Measurements from ENCODE around the gene BHLHE40. TPM values are rescaled to one million over a fixed set of nuclear protein-coding genes. Genes with fewer than 3 reads are reported as not detected.

The BHLHE40 gene
- polyA plus RNA-seq, 1 donor from 2014 or later: not detected

DNA sequence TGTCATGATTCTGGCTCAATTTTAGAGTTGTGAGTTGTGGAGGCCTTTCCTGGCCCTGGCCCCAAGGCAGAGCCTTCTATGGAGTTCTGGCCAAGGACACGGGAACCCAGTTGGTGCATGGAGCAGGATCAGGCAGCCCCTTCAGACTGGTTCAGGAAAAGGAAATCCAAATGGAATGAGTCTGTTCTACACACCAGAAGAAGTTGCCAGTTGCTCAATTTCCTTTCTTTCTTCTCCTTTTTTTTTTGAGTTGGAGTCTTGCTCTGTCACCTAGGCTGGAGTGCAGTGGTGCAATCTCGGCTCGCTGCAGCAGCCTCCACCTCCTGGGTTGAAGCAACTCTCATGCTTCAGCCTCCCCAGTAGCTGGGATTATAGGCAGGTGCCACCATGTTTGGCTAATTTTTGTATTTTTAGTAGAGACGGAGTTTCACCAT, 28.9 kb upstream of the BHLHE40 start:
- Histone ChIP-seq H3F3A (ENCODE audit: insufficient read depth, low read length, poor library complexity, severe bottlenecking) (no peaks in the 10 kb centered on the region), H3K9me2 (ENCODE audit: insufficient read depth, low read length) (no peaks in the 10 kb centered on the region), H3K36me3 (ENCODE audit: insufficient read depth, low read length) (no peaks in the 10 kb centered on the region), H2AFZ (ENCODE audit: low read depth, low read length) (no peak overlapping the region), H4K20me1 (ENCODE audit: insufficient read depth) (no peaks in the 10 kb centered on the region), H3K79me2 (replicated peaks; ENCODE audit: insufficient read depth, low read length) (no peaks in the 10 kb centered on the region), H3K4me2 (ENCODE audit: low read length) (no peak overlapping the region), H3K27ac (ENCODE audit: low read length) (no peak overlapping the region), H3K27me3 (ENCODE audit: insufficient read depth, low read depth, low read length) (no peaks in the 10 kb centered on the region), H3K9me3 (ENCODE audit: low read length) (no peaks in the 10 kb centered on the region), H3K4me3 (ENCODE audit: low read length) (no peak overlapping the region), H3K9ac (ENCODE audit: low read length) (no peak overlapping the region)
- TF ChIP-seq, protein P1, sequence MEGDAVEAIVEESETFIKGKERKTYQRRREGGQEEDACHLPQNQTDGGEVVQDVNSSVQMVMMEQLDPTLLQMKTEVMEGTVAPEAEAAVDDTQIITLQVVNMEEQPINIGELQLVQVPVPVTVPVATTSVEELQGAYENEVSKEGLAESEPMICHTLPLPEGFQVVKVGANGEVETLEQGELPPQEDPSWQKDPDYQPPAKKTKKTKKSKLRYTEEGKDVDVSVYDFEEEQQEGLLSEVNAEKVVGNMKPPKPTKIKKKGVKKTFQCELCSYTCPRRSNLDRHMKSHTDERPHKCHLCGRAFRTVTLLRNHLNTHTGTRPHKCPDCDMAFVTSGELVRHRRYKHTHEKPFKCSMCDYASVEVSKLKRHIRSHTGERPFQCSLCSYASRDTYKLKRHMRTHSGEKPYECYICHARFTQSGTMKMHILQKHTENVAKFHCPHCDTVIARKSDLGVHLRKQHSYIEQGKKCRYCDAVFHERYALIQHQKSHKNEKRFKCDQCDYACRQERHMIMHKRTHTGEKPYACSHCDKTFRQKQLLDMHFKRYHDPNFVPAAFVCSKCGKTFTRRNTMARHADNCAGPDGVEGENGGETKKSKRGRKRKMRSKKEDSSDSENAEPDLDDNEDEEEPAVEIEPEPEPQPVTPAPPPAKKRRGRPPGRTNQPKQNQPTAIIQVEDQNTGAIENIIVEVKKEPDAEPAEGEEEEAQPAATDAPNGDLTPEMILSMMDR (IDR thresholded peaks at IDR 0.05; ENCODE audit: poor library complexity, severe bottlenecking): no peak
- TF ChIP-seq EP300 (conservative IDR thresholded peaks at IDR 0.05; ENCODE audit: poor library complexity, severe bottlenecking) (no peak), MXI1 (conservative IDR thresholded peaks at IDR 0.05; ENCODE audit: poor library complexity, severe bottlenecking) (no peak), POLR2AphosphoS5 (IDR thresholded peaks at IDR 0.05) (no peak), TAF1 (IDR thresholded peaks at IDR 0.05; ENCODE audit: low read depth) (no peak), SMC3 (conservative IDR thresholded peaks at IDR 0.05; ENCODE audit: poor library complexity) (no peak), RAD21 (conservative IDR thresholded peaks at IDR 0.05) (no peak), EZH2 (IDR thresholded peaks at IDR 0.05; ENCODE audit: borderline replicate concordance, insufficient read depth, low read length, poor library complexity, severe bottlenecking) (no peak)
- TF ChIP-seq, protein P2, sequence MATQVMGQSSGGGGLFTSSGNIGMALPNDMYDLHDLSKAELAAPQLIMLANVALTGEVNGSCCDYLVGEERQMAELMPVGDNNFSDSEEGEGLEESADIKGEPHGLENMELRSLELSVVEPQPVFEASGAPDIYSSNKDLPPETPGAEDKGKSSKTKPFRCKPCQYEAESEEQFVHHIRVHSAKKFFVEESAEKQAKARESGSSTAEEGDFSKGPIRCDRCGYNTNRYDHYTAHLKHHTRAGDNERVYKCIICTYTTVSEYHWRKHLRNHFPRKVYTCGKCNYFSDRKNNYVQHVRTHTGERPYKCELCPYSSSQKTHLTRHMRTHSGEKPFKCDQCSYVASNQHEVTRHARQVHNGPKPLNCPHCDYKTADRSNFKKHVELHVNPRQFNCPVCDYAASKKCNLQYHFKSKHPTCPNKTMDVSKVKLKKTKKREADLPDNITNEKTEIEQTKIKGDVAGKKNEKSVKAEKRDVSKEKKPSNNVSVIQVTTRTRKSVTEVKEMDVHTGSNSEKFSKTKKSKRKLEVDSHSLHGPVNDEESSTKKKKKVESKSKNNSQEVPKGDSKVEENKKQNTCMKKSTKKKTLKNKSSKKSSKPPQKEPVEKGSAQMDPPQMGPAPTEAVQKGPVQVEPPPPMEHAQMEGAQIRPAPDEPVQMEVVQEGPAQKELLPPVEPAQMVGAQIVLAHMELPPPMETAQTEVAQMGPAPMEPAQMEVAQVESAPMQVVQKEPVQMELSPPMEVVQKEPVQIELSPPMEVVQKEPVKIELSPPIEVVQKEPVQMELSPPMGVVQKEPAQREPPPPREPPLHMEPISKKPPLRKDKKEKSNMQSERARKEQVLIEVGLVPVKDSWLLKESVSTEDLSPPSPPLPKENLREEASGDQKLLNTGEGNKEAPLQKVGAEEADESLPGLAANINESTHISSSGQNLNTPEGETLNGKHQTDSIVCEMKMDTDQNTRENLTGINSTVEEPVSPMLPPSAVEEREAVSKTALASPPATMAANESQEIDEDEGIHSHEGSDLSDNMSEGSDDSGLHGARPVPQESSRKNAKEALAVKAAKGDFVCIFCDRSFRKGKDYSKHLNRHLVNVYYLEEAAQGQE (IDR thresholded peaks at IDR 0.05; ENCODE audit: borderline replicate concordance): no peak

DNA sequence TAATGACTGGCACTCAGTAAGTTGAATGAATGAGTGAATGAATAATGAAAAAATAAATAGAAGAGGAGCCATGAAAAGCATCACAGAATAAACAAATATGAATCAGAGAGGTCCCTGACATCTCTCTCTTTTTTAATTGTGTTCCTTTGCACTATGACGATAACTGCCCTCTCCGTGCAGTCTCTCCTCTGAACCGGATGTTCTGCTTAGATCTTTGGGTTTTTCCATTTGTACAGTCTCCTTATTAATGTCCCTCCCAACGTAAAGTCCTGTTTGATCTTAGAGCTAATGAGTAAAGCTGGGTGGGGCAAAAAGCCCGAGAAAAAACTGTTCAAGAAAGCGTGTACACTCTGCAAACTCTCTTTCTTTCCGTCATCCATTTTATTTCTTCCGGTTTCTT, 28.3 kb upstream of the BHLHE40 start:
- no peaks in the 10 kb centered on the region for H4K20me1 ChIP-seq (ENCODE audit: insufficient read depth)
- H3K27me3 ChIP-seq (ENCODE audit: insufficient read depth, low read depth, low read length): no peaks in the 10 kb centered on the region
- H3K4me3 ChIP-seq (ENCODE audit: low read length): no peak overlapping the region
- H3K9me2 ChIP-seq (ENCODE audit: insufficient read depth, low read length): no peaks in the 10 kb centered on the region
- no peak overlapping the region for H3K27ac ChIP-seq (ENCODE audit: low read length)
- no peak overlapping the region for H3K9ac ChIP-seq (ENCODE audit: low read length)
- H3K36me3 ChIP-seq (ENCODE audit: insufficient read depth, low read length): no peaks in the 10 kb centered on the region
- no peak overlapping the region for H3K4me2 ChIP-seq (ENCODE audit: low read length)
- TF ChIP-seq POLR2AphosphoS5 (IDR thresholded peaks at IDR 0.05) (no peak), RAD21 (conservative IDR thresholded peaks at IDR 0.05) (no peak), EZH2 (IDR thresholded peaks at IDR 0.05; ENCODE audit: borderline replicate concordance, insufficient read depth, low read length, poor library complexity, severe bottlenecking) (no peak), EP300 (conservative IDR thresholded peaks at IDR 0.05; ENCODE audit: poor library complexity, severe bottlenecking) (no peak), SMC3 (conservative IDR thresholded peaks at IDR 0.05; ENCODE audit: poor library complexity) (no peak), TAF1 (IDR thresholded peaks at IDR 0.05; ENCODE audit: low read depth) (no peak), MXI1 (conservative IDR thresholded peaks at IDR 0.05; ENCODE audit: poor library complexity, severe bottlenecking) (no peak)
- TF ChIP-seq, protein P1 (IDR thresholded peaks at IDR 0.05; ENCODE audit: poor library complexity, severe bottlenecking): no peak
- TF ChIP-seq, protein P2 (IDR thresholded peaks at IDR 0.05; ENCODE audit: borderline replicate concordance): no peak
- H2AFZ ChIP-seq (ENCODE audit: low read depth, low read length): no peak overlapping the region
- H3K79me2 ChIP-seq (replicated peaks; ENCODE audit: insufficient read depth, low read length): no peaks in the 10 kb centered on the region
- no peaks in the 10 kb centered on the region for H3K9me3 ChIP-seq (ENCODE audit: low read length)
- no peaks in the 10 kb centered on the region for H3F3A ChIP-seq (ENCODE audit: insufficient read depth, low read length, poor library complexity, severe bottlenecking)

Data from neural cell (in vitro differentiated cells).